Measurements from ENCODE around the gene NMRK1. TPM values are rescaled to one million over a fixed set of nuclear protein-coding genes. Genes with fewer than 3 reads are reported as not detected.

Gene NMRK1
- total RNA-seq, 4 donors from 2014 or later, result 1.3 to 32.5 (median 15.6) TPM

- TF ChIP-seq POLR2A (IDR thresholded peaks at IDR 0.05) (no peak), CTCF (IDR thresholded peaks at IDR 0.05) (no peak)
- H3K36me3 ChIP-seq, result no peaks in the 10 kb centered on the region
- H3K27ac ChIP-seq, result no peak overlapping the region
- H3K4me1 ChIP-seq, result no peaks in the 10 kb centered on the region
- DNase-seq, result no peak
- no peaks in the 10 kb centered on the region for H3K9me3 ChIP-seq
- no peak overlapping the region for H3K4me3 ChIP-seq
- intact Hi-C loops (cut with DNase I; ENCODE audit: low total_unique reads), result loop anchor here (10.0 kb wide), 1 partner anchor 127 kb away; the partner anchor contains the start of gene C9orf40
- no peaks in the 10 kb centered on the region for H3K27me3 ChIP-seq
Observed at GRCh38 chr9:75081632-75082031, 6.3 kb downstream of the NMRK1 start.

GRCh38 chr9:75072895-75073294, 15.1 kb downstream of the NMRK1 start:
- TF ChIP-seq POLR2A (IDR thresholded peaks at IDR 0.05), result no peak
- TF ChIP-seq CTCF (IDR thresholded peaks at IDR 0.05), result no peak
- H3K36me3 ChIP-seq, result no peaks in the 10 kb centered on the region
- no peaks in the 10 kb centered on the region for H3K9me3 ChIP-seq
- intact Hi-C loops (cut with DNase I; ENCODE audit: low total_unique reads), result loop anchor here (10.0 kb wide), 2 partner anchors 48 to 298 kb away; partner anchors contain the start of gene CARNMT1
- H3K27ac ChIP-seq, result no peak overlapping the region
- no peaks in the 10 kb centered on the region for H3K27me3 ChIP-seq
- no peak for DNase-seq
- no peak overlapping the region for H3K4me3 ChIP-seq
- no peaks in the 10 kb centered on the region for H3K4me1 ChIP-seq

GRCh38 chr9:75071530-75072122, 16.3 kb downstream of the NMRK1 start:
- TF ChIP-seq CTCF (IDR thresholded peaks at IDR 0.05) (no peak), POLR2A (IDR thresholded peaks at IDR 0.05) (no peak)
- DNase-seq, result no peak
- no peak overlapping the region for H3K27ac ChIP-seq

GRCh38 chr9:75069171-75069570, 18.8 kb downstream of the NMRK1 start:
- Histone ChIP-seq H3K36me3 (no peaks in the 10 kb centered on the region), H3K27ac (no peak overlapping the region), H3K4me1 (no peaks in the 10 kb centered on the region), H3K4me3 (no peak overlapping the region), H3K9me3 (no peaks in the 10 kb centered on the region), H3K27me3 (no peaks in the 10 kb centered on the region)
- no peak for TF ChIP-seq POLR2A (IDR thresholded peaks at IDR 0.05)
- TF ChIP-seq CTCF (IDR thresholded peaks at IDR 0.05), result no peak
- intact Hi-C loops (cut with DNase I; ENCODE audit: low total_unique reads), result loop anchor here (10.0 kb wide), 1 partner anchor 104 kb away; no protein-coding TSS in a partner anchor
- DNase-seq, result no peak

More at GRCh38 chr9:75071530-75072122, 16.3 kb downstream of the NMRK1 start:
- no peaks in the 10 kb centered on the region for H3K4me1 ChIP-seq
- H3K36me3 ChIP-seq, result no peaks in the 10 kb centered on the region
- H3K4me3 ChIP-seq, result no peak overlapping the region
- H3K27me3 ChIP-seq, result no peaks in the 10 kb centered on the region
- intact Hi-C loops (cut with DNase I; ENCODE audit: low total_unique reads), result loop anchor here (10.0 kb wide), 2 partner anchors 47 to 297 kb away; partner anchors contain the start of gene CARNMT1
- no peaks in the 10 kb centered on the region for H3K9me3 ChIP-seq

GRCh38 chr9:75067894-75068293, 20.1 kb downstream of the NMRK1 start:
- intact Hi-C loops (cut with DNase I; ENCODE audit: low total_unique reads), result loop anchor here (10.0 kb wide), 1 partner anchor 103 kb away; no protein-coding TSS in a partner anchor
- H3K4me1 ChIP-seq, result no peaks in the 10 kb centered on the region
- no peaks in the 10 kb centered on the region for H3K36me3 ChIP-seq
- no peaks in the 10 kb centered on the region for H3K9me3 ChIP-seq
- TF ChIP-seq CTCF (IDR thresholded peaks at IDR 0.05) (no peak), POLR2A (IDR thresholded peaks at IDR 0.05) (no peak)
- H3K4me3 ChIP-seq, result no peak overlapping the region
- DNase-seq, result no peak
- no peaks in the 10 kb centered on the region for H3K27me3 ChIP-seq
- H3K27ac ChIP-seq, result no peak overlapping the region

Data from uterus (tissue), 4 donors.